ENCODE results near the gene NPSR1. TPM values are rescaled to one million over a fixed set of nuclear protein-coding genes. Genes with fewer than 3 reads are reported as not detected.

Gene NPSR1
- total RNA-seq, 4 donors from 2014 or later: not detected

- WGBS: 82% methylated on average over 5 of the region's 5 CpGs
- intact Hi-C loops (cut with DNase I): no loop called here
- Histone ChIP-seq H3K27me3 (no peaks in the 10 kb centered on the region), H3K9me3 (no peaks in the 10 kb centered on the region), H3K36me3 (no peaks in the 10 kb centered on the region), H3K27ac (replicated peaks in 1 of 4) (no peak overlapping the region), H3K4me1 (no peaks in the 10 kb centered on the region), H3K4me3 (no peak overlapping the region)
- TF ChIP-seq CTCF (IDR thresholded peaks at IDR 0.05) (no peak), POLR2AphosphoS5 (IDR thresholded peaks at IDR 0.05) (no peak), EP300 (IDR thresholded peaks at IDR 0.05) (no peak)
- peak; percentile 45 for DNase-seq (ENCODE audit: extremely low spot score)
These were observed 81.8 kb downstream of the NPSR1 start for GRCh38 chr7:34739651-34740300.

GRCh38 chr7:34740840-34741239, 82.8 kb downstream of the NPSR1 start:
- intact Hi-C loops (cut with DNase I): no loop called here
- Histone ChIP-seq H3K36me3 (no peaks in the 10 kb centered on the region), H3K9me3 (no peaks in the 10 kb centered on the region), H3K27me3 (no peaks in the 10 kb centered on the region), H3K4me1 (no peaks in the 10 kb centered on the region), H3K27ac (replicated peaks in 1 of 4) (no peak overlapping the region), H3K4me3 (no peak overlapping the region)
- WGBS: 47% methylated on average over 1 of the region's 1 CpG
- DNase-seq (ENCODE audit: extremely low spot score): no peak
- TF ChIP-seq CTCF (IDR thresholded peaks at IDR 0.05) (no peak), EP300 (IDR thresholded peaks at IDR 0.05) (no peak), POLR2AphosphoS5 (IDR thresholded peaks at IDR 0.05) (no peak), POLR2A (IDR thresholded peaks at IDR 0.05; ENCODE audit: low read depth) (no peak)

GRCh38 chr7:34747176-34747781, 89.3 kb downstream of the NPSR1 start:
- H3K4me3 ChIP-seq: no peak overlapping the region
- TF ChIP-seq EP300 (IDR thresholded peaks at IDR 0.05) (no peak), POLR2AphosphoS5 (IDR thresholded peaks at IDR 0.05) (no peak), POLR2A (IDR thresholded peaks at IDR 0.05; ENCODE audit: low read depth) (no peak), CTCF (IDR thresholded peaks at IDR 0.05) (no peak)
- H3K27ac ChIP-seq (replicated peaks in 1 of 4): no peak overlapping the region
- H3K4me1 ChIP-seq: no peaks in the 10 kb centered on the region
- H3K9me3 ChIP-seq: no peaks in the 10 kb centered on the region
- H3K36me3 ChIP-seq: no peaks in the 10 kb centered on the region
- DNase-seq (ENCODE audit: extremely low spot score): no peak
- no peaks in the 10 kb centered on the region for H3K27me3 ChIP-seq
- WGBS: 76% methylated on average over 8 of the region's 8 CpGs
- intact Hi-C loops (cut with DNase I): no loop called here

DNA sequence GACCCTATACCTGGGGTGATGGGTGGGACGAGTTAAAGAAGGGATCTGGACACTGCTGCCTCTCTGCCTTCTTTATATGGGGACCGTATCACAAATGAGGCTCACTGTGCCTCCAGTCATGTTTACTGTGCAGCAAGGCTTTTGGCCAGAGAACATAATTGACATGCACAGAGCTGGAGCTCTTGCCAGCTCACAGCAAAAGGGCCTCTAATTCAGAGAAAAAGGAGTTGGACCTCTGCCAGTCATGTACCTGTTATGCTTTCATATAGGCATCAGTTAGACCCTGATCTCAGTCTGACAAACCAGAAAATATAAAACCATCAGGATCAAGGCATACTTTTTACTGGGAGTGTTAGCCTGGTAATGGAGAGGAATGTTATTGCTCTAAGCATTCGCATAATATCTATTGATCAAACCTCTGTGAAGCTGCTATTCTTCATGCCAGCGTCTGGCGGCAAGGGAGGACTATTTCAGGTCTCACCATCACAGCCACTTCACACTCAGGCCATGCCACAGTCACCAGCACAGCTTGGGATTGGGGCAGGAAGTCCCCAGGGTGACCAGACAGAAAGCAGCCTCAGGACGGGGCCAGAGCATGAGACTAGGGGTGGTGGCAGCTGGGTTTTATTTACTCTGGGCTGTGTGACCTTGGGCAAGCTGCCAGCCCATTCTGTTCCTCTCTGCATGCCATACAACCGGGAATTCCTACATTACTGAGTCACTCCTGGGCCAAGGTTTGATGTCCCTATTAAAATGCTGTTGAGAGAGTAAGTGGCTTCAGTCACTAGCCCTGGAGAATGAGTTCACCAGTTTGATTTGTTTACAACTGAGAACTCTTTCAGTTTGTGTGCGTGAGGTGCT, 90.1 kb downstream of the NPSR1 start:
- Histone ChIP-seq H3K4me3 (no peak overlapping the region), H3K27me3 (no peaks in the 10 kb centered on the region), H3K36me3 (no peaks in the 10 kb centered on the region), H3K9me3 (no peaks in the 10 kb centered on the region), H3K27ac (replicated peaks in 1 of 4) (no peak overlapping the region), H3K4me1 (no peaks in the 10 kb centered on the region)
- intact Hi-C loops (cut with DNase I): no loop called here
- TF ChIP-seq EP300 (IDR thresholded peaks at IDR 0.05) (no peak), CTCF (IDR thresholded peaks at IDR 0.05) (no peak), POLR2A (IDR thresholded peaks at IDR 0.05; ENCODE audit: low read depth) (no peak), POLR2AphosphoS5 (IDR thresholded peaks at IDR 0.05) (peak in 1 of 2 donors; percentile 11)
- WGBS: 50% methylated on average over 8 of the region's 8 CpGs
- no peak for DNase-seq (ENCODE audit: extremely low spot score)
